GM18861 (cell line): Measurements from ENCODE around the gene AOX1.
"Not testable (repeated sequence)": the region's sequence is repeated elsewhere in the genome, so short reads cannot be mapped to it uniquely, and the experiment has no call there.

Source experiments
- ATAC-seq: cut with Tn5 transposase; IDR thresholded peaks from one replicate; pipeline ENCODE4 v1.9.1; 2021; ENCODE audit not compliant: unreplicated experiment

Gene AOX1

GRCh38 chr2:200698217-200698616 lies 112.4 kb downstream of the AOX1 start:
- ATAC-seq, result no peak

- ATAC-seq, result no peak
Observed at GRCh38 chr2:200699310-200699709, 113.5 kb downstream of the AOX1 start.

GRCh38 chr2:200700856-200701255 lies 115.0 kb downstream of the AOX1 start:
- ATAC-seq, result no peak

- ATAC-seq, result no peak
Observed at GRCh38 chr2:200702044-200702443, 116.2 kb downstream of the AOX1 start.

- no peak for ATAC-seq
Observed at GRCh38 chr2:200702646-200703118, 116.9 kb downstream of the AOX1 start.

GRCh38 chr2:200703127-200703925 lies 117.5 kb downstream of the AOX1 start:
- ATAC-seq, result no peak

GRCh38 chr2:200703926-200704637 lies 118.3 kb downstream of the AOX1 start:
- ATAC-seq, result no peak

GRCh38 chr2:200705305-200706041 lies 119.7 kb downstream of the AOX1 start:
- ATAC-seq, result no peak

- ATAC-seq, result no peak
Observed at GRCh38 chr2:200708943-200709342, 123.1 kb downstream of the AOX1 start.

- ATAC-seq, result peak; percentile 100
Observed at GRCh38 chr2:200713003-200713703, 127.3 kb downstream of the AOX1 start.

- no peak for ATAC-seq
Observed at GRCh38 chr2:200713704-200714064, 127.9 kb downstream of the AOX1 start.

- ATAC-seq, result not testable (repeated sequence)
Observed at GRCh38 chr2:200715014-200715413, 129.2 kb downstream of the AOX1 start.

GRCh38 chr2:200716386-200716785 lies 130.6 kb downstream of the AOX1 start:
- ATAC-seq, result no peak
